H1 (cell line): ENCODE measurements around the gene ADGRB3. TPM values are rescaled to one million over a fixed set of nuclear protein-coding genes. Genes with fewer than 3 reads are reported as not detected.

Experiments
- CBX8 ChIP-seq: fragments of 300-800, 300-1000 bp; sonication (generic); IDR thresholded peaks from 2 replicates; pipeline ENCODE4 v1.7.1; 2016; ENCODE audit warnings: low read depth, low read length, borderline replicate concordance
- KDM4A ChIP-seq: IDR thresholded peaks from one replicate; pipeline ENCODE4 v1.7.1; 2012; ENCODE audit warnings: low read depth, mild to moderate bottlenecking, moderate library complexity, low read length, inconsistent platforms; ENCODE audit not compliant: severe bottlenecking
- PHF8 ChIP-seq: fragments of 200-600 bp; sonication (generic); conservative IDR thresholded peaks from 2 replicates; pipeline ENCODE4 v1.7.1; 2012; ENCODE audit warnings: low read depth, mild to moderate bottlenecking, inconsistent platforms, low read length, moderate library complexity
- POLR2AphosphoS5 ChIP-seq: IDR thresholded peaks from 2 replicates; pipeline ENCODE4 v1.6.1; 2011; ENCODE audit warnings: low read depth, low read length
- SUZ12 ChIP-seq: fragments of 200-600 bp; sonication (generic); IDR thresholded peaks from 2 replicates; pipeline ENCODE4 v1.6.1; 2012; ENCODE audit warnings: mild to moderate bottlenecking, inconsistent platforms, low read length, moderate library complexity, mixed read lengths
- polyA plus RNA-seq, 7 experiments: library from polyadenylated mRNA; depleted of rRNA in 3 of 7; stranded (reverse) in 5 of 7; unstranded in 2 of 7; fragments of >200 nt in 5 of 7; fragments of 200-250 nt in 2 of 7; gene quantifications; 1 replicate in 5 of 7; 2 replicates in 1 of 7; 4 replicates in 1 of 7; pipeline versions ENCODE4 v1.2.1 to v1.2.3, GENCODE V29; 2011 to 2013; ENCODE audit warnings: missing spikeins in 2 of 7, mixed read lengths in 2 of 7
- total RNA-seq: library from RNA; stranded (reverse); fragmentation: NEBNext Ultra II Directional; extraction: Animal tissue kit (Norgen Biotek cat#: 25700); gene quantifications from 2 replicates; pipeline ENCODE4 v1.2.1, GENCODE V29; 2021

The ADGRB3 gene
- total and polyA plus RNA-seq, 2 of the 8 experiments (the other 6 are each of a cell fraction or from before 2014, with no cell fraction given): 0.35 to 1.2 TPM

GRCh38 chr6:69007781-69008180 lies 372.7 kb downstream of the ADGRB3 start (continued):
- no peak for TF ChIP-seq CBX8
- TF ChIP-seq POLR2AphosphoS5: no peak
- TF ChIP-seq PHF8: no peak
- TF ChIP-seq KDM4A: no peak
- TF ChIP-seq SUZ12: no peak
